HG02973 (cell line): ENCODE data around the gene ITGAX.

Source experiments
- ATAC-seq: cut with Tn5 transposase; IDR thresholded peaks from one replicate; pipeline ENCODE4 v1.9.1; 2021; ENCODE audit warnings: moderate library complexity; ENCODE audit not compliant: unreplicated experiment

The ITGAX gene

GRCh38 chr16:31371619-31372484, 16.9 kb downstream of the ITGAX start:
- no peak for ATAC-seq

GRCh38 chr16:31373235-31373634, 18.3 kb downstream of the ITGAX start:
- ATAC-seq, result no peak

GRCh38 chr16:31375231-31375630, 20.3 kb downstream of the ITGAX start:
- no peak for ATAC-seq

- no peak for ATAC-seq
Observed at GRCh38 chr16:31376705-31377104, 21.7 kb downstream of the ITGAX start.

- ATAC-seq, result no peak
Observed at GRCh38 chr16:31377210-31377903, 22.4 kb downstream of the ITGAX start.

GRCh38 chr16:31380201-31380600, 25.2 kb downstream of the ITGAX start:
- no peak for ATAC-seq

- peak; percentile 50 for ATAC-seq
Observed at GRCh38 chr16:31382485-31383161, 27.6 kb downstream of the ITGAX start.

- ATAC-seq, result no peak
Observed at GRCh38 chr16:31385680-31386079, 30.7 kb downstream of the ITGAX start.

- ATAC-seq, result peak; percentile 62
Observed at GRCh38 chr16:31386157-31386984, 31.4 kb downstream of the ITGAX start.

GRCh38 chr16:31388535-31388934, 33.6 kb downstream of the ITGAX start:
- no peak for ATAC-seq

- no peak for ATAC-seq
Observed at GRCh38 chr16:31390504-31391041, 35.6 kb downstream of the ITGAX start.

- ATAC-seq, result no peak
Observed at GRCh38 chr16:31393056-31393455, 38.1 kb downstream of the ITGAX start, which contains the start of gene ITGAD. Gene ITGAD (plus strand): TSS chr16:31393335. CDS start chr16:31393361, 26 bp downstream.

- no peak for ATAC-seq
Observed at GRCh38 chr16:31395647-31396046, 40.7 kb downstream of the ITGAX start.

- ATAC-seq, result no peak
Observed at GRCh38 chr16:31397096-31397660, 42.2 kb downstream of the ITGAX start.

GRCh38 chr16:31397701-31398100, 42.7 kb downstream of the ITGAX start:
- ATAC-seq, result no peak

- no peak for ATAC-seq
Observed at GRCh38 chr16:31400191-31400590, 45.2 kb downstream of the ITGAX start.

GRCh38 chr16:31401436-31401835, 46.5 kb downstream of the ITGAX start:
- no peak for ATAC-seq

- ATAC-seq, result no peak
Observed at GRCh38 chr16:31402687-31403086, 47.7 kb downstream of the ITGAX start.

GRCh38 chr16:31403590-31404352, 48.8 kb downstream of the ITGAX start:
- ATAC-seq, result no peak
